Keratinocyte (primary cell): Measurements from ENCODE around the gene OAS3.
"Not testable (repeated sequence)": the region's sequence is repeated elsewhere in the genome, so short reads cannot be mapped to it uniquely, and the experiment has no call there.

Experiments
- EZH2 ChIP-seq: IDR thresholded peaks from one replicate; pipeline ENCODE4 v1.6.1; 2012; ENCODE audit warnings: inconsistent platforms, mild to moderate bottlenecking, low read length, moderate library complexity
- TF ChIP-seq, protein P1 (sequence below), 3 experiments: IDR thresholded peaks in 1 of 3; conservative IDR thresholded peaks in 1 of 3; optimal IDR thresholded peaks in 1 of 3; 2 replicates in 2 of 3; 3 replicates in 1 of 3; pipeline versions ENCODE3 to v1.5.1; 2011; ENCODE audit warnings: low read length in 3 of 3, mild to moderate bottlenecking in 3 of 3, moderate library complexity in 2 of 3, control low read depth in 1 of 3, inconsistent platforms in 1 of 3; ENCODE audit not compliant: insufficient read depth in 2 of 3; ENCODE audit errors: extremely low read depth in 1 of 3

DNA sequence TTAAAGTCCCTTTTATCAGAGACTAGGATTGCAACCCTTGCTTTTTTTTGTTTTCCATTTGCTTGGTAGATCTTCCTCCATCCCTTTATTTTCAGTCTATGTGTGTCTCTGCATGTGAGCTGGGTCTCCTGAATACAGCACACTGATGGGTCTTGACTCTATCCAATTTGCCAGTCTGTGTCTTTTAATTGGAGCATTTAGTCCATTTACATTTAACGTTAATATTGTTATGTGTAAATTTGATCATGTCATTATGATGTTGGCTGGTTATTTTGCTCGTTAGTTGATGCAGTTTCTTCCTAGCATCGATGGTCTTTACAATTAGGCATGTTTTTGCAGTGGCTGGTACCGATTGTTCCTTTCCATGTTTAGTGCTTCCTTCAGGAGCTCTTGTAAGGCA, 18.9 kb downstream of the OAS3 start:
- not testable (repeated sequence) for TF ChIP-seq EZH2
- TF ChIP-seq, protein P1, sequence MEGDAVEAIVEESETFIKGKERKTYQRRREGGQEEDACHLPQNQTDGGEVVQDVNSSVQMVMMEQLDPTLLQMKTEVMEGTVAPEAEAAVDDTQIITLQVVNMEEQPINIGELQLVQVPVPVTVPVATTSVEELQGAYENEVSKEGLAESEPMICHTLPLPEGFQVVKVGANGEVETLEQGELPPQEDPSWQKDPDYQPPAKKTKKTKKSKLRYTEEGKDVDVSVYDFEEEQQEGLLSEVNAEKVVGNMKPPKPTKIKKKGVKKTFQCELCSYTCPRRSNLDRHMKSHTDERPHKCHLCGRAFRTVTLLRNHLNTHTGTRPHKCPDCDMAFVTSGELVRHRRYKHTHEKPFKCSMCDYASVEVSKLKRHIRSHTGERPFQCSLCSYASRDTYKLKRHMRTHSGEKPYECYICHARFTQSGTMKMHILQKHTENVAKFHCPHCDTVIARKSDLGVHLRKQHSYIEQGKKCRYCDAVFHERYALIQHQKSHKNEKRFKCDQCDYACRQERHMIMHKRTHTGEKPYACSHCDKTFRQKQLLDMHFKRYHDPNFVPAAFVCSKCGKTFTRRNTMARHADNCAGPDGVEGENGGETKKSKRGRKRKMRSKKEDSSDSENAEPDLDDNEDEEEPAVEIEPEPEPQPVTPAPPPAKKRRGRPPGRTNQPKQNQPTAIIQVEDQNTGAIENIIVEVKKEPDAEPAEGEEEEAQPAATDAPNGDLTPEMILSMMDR (optimal IDR thresholded peaks at IDR 0.05 in 1 of 3, IDR thresholded peaks at IDR 0.05 in 1 of 3, conservative IDR thresholded peaks at IDR 0.05 in 1 of 3; ENCODE audit: extremely low read depth in 1 of 3, insufficient read depth in 2 of 3, low read length in 3 of 3) = not testable (repeated sequence)
